NCI-H774 (cell line): Measurements from ENCODE around the gene MPV17L2.

ENCODE experiments used
- DNase-seq: peaks from one replicate; lab custom pipeline; 2025; lab: John Stamatoyannopoulos, UW

The MPV17L2 gene

GRCh38 chr19:18245297-18245696 lies 52.3 kb downstream of the MPV17L2 start:
- no peak for DNase-seq
